CD4-positive, alpha-beta T cell treated with Interleukin-4 for 1 hour (primary cell): ENCODE measurements around the gene NOS1AP.
"Not testable (repeated sequence)": the region's sequence is repeated elsewhere in the genome, so short reads cannot be mapped to it uniquely, and the experiment has no call there.

Experiments used
- DNase-seq, 2 donors: peaks; one replicate each; pipeline ENCODE4 v3.0.0-alpha.2; 2020 to 2022

NOS1AP gene

GRCh38 chr1:162351246-162351842 lies 281.9 kb downstream of the NOS1AP start:
- DNase-seq = no peak

DNA sequence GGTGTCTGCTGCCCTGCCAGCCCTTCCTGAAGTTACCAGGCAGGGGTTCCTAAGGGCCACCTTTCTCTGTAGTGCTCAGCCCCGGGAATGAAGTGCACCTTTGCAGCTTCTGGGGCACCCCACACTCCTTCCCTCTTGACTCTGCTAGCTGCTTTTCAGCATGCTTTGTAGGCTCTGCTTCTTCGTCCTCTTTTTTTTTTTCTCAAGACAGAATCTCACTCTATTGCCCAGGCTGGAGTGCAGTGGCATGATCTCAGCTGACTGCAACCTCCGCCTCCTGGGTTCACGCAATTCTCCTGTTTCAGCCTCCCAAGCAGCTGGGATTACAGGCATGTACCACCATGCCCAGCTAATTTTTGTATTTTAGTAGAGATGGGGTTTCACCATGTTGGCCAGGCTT lies 282.4 kb downstream of the NOS1AP start:
- not testable (repeated sequence) for DNase-seq

DNA sequence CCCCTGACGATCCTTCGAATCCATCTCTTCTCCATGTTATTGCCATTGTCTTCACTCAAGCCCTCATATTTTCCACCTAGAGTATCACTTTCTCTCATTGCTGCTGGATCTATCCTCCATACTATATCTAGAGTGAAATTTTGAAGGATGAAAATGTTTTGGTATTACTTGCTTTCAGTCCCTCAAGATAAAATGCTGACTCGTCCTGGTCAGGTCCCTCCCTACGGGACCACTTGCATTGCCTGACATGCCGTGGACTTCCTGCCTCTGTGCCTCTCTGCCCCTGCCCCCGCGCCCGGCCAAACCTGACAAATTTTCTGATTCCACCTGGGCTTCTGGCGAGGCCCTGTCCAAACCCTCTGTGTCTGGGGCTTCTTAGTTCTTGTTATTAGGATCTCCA lies 283.6 kb downstream of the NOS1AP start:
- no peak for DNase-seq

- no peak for DNase-seq
These were observed 284.2 kb downstream of the NOS1AP start for GRCh38 chr1:162353702-162354101.

- peak in 1 of 2 donors; percentile 7 for DNase-seq
These were observed 288.3 kb downstream of the NOS1AP start for GRCh38 chr1:162357681-162358266.

GRCh38 chr1:162358928-162359327 lies 289.4 kb downstream of the NOS1AP start:
- no peak for DNase-seq

DNA sequence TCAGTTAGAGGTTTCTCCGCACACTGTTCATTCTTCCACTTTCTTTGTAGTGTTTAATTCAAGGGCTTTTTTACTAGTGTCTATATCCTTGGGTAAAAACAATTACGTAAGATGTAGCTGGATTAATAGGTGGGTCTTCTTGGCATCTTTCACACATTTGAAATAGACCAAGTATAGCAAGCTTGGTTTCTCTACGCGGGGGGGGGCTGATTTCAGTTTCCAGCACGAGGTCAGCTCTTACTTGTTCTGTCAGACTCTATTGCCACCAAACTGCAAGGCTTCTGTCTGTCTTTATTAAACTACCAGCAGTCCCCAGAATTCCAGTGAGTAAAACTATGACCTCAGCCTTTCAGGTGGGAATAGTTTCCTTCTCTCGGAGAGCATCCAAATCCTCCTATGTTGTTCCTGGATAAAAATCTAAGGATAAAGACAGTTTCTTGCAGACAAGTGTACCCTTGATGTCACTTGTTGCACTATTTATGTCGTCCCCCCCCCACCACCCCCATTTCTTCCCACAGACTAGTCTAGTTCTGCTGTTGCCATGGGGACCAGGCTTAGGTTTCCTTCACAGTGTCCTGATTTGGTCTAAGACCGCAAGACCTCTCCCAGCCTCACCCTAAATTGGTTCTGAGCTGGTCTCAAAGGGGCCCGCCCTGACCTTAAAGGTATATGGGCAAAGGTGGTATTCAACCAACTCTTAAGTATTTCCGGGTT lies 290.2 kb downstream of the NOS1AP start:
- DNase-seq = no peak

DNA sequence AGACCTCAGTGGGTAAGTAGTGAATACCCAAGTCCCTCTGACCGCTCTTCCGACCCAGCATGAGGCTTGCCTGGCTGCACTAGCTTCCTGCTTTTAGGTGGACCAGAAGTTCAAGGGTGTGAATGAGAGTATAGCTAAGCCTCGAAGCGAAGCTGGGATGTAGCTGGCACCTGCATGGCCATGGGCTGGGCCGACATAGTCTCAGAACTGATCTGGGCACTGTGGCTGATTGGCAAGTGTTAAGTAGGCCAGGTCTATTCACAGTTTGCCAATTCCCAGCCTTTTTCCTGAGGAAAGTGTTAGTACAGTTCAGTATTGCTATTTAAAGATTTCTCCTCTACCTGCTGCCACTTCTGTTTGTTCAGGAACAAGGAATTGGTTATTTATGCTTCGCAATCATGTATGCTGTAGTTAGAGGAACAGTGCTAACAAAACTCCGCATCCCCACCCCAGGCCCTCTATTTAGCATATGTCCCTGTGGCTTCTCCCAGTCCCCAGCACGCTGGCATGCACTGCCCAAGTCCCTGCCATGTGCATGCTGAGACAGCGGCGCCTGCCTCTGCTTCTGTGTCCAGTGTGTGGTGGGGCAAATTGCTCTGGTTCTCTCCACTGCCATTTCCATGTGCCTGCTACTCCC lies 290.9 kb downstream of the NOS1AP start:
- DNase-seq = no peak

GRCh38 chr1:162360874-162361260 lies 291.4 kb downstream of the NOS1AP start:
- no peak for DNase-seq

DNA sequence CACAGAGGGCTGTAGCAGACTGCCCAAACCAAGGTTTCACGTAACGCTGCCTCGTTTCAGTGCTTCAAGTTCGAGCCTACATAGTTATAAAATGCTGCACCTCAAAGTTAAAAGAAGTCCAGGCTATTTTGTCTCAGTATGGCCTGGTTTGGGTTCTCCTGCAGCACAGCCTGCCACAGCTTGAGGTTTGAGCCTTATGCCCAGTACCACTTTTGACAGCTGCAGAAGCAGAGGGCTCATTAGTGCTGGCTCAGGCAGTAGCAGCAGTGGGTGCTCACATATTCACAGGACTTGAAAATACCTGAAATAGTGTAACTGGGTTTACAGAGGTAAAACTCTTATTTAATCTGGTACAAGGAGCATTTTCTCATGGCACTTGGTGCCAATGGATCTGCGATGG lies 291.9 kb downstream of the NOS1AP start:
- DNase-seq = no peak

DNA sequence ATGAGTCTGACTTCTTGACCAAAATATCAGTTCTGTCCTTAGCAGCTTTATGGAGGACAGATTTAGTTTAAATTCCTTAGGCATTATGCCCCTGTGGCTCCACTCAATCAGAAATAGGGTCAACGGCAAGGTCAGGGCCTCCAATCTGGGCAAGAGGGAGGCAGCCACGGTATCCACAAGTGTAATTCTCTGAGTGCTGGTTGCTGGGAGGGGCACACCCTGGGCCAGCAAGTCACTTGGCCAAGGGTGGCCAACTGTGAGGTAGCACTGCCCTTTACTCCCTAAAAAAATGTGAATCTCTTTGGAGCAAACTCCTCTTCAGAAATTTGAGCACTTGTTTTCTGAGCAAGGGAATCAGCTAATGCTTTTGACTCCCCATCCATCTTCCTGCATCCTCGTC lies 294.3 kb downstream of the NOS1AP start:
- DNase-seq = no peak

DNA sequence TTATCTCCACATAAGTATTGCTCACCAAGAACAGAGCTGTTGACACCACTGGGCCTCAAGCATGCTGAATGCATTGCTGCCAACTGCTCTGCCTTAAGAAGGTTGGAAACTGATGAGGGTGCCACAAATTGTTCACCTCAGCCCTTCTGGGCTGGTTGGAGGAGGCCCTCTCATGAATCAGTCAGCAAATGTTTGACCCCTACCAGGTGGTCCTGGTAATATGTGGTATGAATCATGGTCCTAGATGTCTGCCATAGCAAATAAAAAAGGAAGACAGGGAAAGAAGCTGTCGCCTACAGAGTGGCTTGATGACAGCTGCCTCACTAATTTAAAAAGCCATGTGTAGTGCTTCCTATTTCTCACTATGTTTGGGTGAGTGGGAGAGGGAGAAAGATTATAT lies 295.0 kb downstream of the NOS1AP start:
- no peak for DNase-seq

GRCh38 chr1:162365284-162366020 lies 296.0 kb downstream of the NOS1AP start:
- no peak for DNase-seq

DNA sequence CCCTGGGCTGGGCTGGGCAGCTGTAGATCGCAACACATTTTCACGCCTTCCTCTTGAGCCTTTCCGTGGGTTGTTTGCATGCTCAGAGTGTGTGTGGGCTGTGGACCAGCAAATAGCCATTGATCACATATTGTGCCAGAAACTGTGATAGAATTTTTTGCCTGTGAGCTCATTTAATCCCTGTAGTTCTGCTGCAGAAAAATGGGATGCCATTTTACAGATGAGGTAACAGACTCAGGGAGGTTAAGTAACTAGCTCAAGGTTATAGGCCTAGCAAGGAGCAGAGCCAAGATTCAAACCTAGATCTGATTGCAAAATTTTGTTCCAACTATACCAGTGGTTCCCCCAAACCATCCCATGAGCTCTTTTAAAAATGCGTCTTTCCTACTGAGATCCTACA lies 296.7 kb downstream of the NOS1AP start:
- DNase-seq = no peak

DNA sequence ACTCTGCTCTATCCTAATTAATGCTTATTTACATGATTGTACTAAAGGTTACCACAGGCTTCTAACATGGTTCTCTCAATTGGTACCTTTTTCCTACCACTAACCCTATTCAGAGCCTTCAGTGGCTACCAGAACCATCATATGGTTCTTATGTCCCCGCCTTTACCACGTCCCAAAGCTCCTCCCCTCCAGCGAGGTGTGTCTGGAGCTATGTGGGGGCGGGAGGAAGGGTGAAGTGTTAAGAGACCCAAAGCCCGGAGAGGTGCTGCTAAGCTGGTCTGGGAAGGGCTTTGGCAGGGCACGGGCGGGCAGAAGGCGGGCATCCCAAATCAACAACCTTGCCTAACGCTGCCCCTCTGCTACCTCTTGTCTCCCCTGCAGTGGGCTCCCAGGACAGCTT lies 297.2 kb downstream of the NOS1AP start:
- no peak for DNase-seq

DNA sequence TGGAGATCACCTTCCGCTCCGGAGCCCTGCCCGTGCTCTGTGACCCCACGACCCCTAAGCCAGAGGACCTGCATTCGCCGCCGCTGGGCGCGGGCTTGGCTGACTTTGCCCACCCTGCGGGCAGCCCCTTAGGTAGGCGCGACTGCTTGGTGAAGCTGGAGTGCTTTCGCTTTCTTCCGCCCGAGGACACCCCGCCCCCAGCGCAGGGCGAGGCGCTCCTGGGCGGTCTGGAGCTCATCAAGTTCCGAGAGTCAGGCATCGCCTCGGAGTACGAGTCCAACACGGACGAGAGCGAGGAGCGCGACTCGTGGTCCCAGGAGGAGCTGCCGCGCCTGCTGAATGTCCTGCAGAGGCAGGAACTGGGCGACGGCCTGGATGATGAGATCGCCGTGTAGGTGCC lies 297.6 kb downstream of the NOS1AP start:
- DNase-seq = no peak

DNA sequence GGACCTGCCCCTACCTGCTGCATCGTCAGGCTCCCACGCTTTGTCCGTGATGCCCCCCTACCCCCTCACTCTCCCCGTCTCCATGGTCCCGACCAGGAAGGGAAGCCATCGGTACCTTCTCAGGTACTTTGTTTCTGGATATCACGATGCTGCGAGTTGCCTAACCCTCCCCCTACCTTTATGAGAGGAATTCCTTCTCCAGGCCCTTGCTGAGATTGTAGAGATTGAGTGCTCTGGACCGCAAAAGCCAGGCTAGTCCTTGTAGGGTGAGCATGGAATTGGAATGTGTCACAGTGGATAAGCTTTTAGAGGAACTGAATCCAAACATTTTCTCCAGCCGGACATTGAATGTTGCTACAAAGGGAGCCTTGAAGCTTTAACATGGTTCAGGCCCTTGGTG lies 298.3 kb downstream of the NOS1AP start:
- DNase-seq = no peak

- no peak for DNase-seq
These were observed 299.0 kb downstream of the NOS1AP start for GRCh38 chr1:162368451-162368850.

- no peak for DNase-seq
These were observed 300.1 kb downstream of the NOS1AP start for GRCh38 chr1:162369571-162369970.

- no peak for DNase-seq
These were observed 300.7 kb downstream of the NOS1AP start for GRCh38 chr1:162370161-162370560.

DNA sequence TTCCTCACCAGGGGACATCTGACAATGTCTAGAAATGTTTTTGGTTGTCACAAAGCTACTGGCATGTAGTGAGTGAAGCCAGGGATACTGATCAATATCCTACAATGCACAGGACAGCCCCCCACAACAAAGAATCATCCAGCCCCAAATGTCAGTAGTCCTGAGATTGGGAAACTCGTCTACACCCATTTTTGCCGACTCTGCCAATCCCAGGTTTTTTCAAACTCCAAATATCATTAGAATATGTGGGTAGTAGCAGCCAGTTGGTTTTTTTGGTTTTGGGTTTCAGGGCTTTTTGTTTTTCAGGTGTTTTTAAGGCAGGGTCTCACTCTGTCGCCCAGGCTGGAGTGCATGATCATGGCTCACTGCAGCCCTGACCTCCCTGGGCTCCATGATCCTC lies 301.2 kb downstream of the NOS1AP start:
- no peak for DNase-seq

- no peak for DNase-seq
These were observed 302.1 kb downstream of the NOS1AP start for GRCh38 chr1:162371611-162372010.
